Measurements from ENCODE around the gene CRYBG1.

The CRYBG1 gene

GRCh38 chr6:106425382-106425781 lies 64.9 kb downstream of the CRYBG1 start:
- DNase-seq = no peak

- no peak for DNase-seq
Observed at GRCh38 chr6:106426250-106426970, 65.9 kb downstream of the CRYBG1 start.

- no peak for DNase-seq
Observed at GRCh38 chr6:106430466-106430865, 69.9 kb downstream of the CRYBG1 start.

- no peak for DNase-seq
Observed at GRCh38 chr6:106431405-106431804, 70.9 kb downstream of the CRYBG1 start.

- DNase-seq = no peak
Observed at GRCh38 chr6:106431972-106432371, 71.5 kb downstream of the CRYBG1 start.

- DNase-seq = no peak
Observed at GRCh38 chr6:106434530-106434929, 74.0 kb downstream of the CRYBG1 start.

- no peak for DNase-seq
Observed at GRCh38 chr6:106439459-106439858, 78.9 kb downstream of the CRYBG1 start.

GRCh38 chr6:106440546-106440945 lies 80.0 kb downstream of the CRYBG1 start:
- DNase-seq = no peak

GRCh38 chr6:106442395-106442794 lies 81.9 kb downstream of the CRYBG1 start:
- no peak for DNase-seq

- DNase-seq = no peak
Observed at GRCh38 chr6:106444777-106445507, 84.4 kb downstream of the CRYBG1 start.

- no peak for DNase-seq
Observed at GRCh38 chr6:106445508-106445878, 85.0 kb downstream of the CRYBG1 start.

- DNase-seq = no peak
Observed at GRCh38 chr6:106446287-106446885, 85.9 kb downstream of the CRYBG1 start.

GRCh38 chr6:106446983-106447382 lies 86.5 kb downstream of the CRYBG1 start:
- no peak for DNase-seq

- no peak for DNase-seq
Observed at GRCh38 chr6:106448000-106448426, 87.5 kb downstream of the CRYBG1 start.

GRCh38 chr6:106450653-106451052 lies 90.1 kb downstream of the CRYBG1 start:
- no peak for DNase-seq

- no peak for DNase-seq
Observed at GRCh38 chr6:106451439-106451838, 90.9 kb downstream of the CRYBG1 start.

GRCh38 chr6:106452628-106453027 lies 92.1 kb downstream of the CRYBG1 start:
- no peak for DNase-seq

- no peak for DNase-seq
Observed at GRCh38 chr6:106453756-106454367, 93.3 kb downstream of the CRYBG1 start.

GRCh38 chr6:106456756-106457155 lies 96.2 kb downstream of the CRYBG1 start:
- DNase-seq = no peak

- no peak for DNase-seq
Observed at GRCh38 chr6:106458021-106458986, 97.8 kb downstream of the CRYBG1 start.

GRCh38 chr6:106460481-106460880 lies 100.0 kb downstream of the CRYBG1 start:
- no peak for DNase-seq

GRCh38 chr6:106461084-106461483 lies 100.6 kb downstream of the CRYBG1 start:
- no peak for DNase-seq

All from activated CD4-positive, alpha-beta T cell treated with anti-CD3 and anti-CD28 coated beads, Interleukin-2, amount 50 U/mL, for 4 hours (primary cell).